Adipose tissue (tissue), 3 donors: ENCODE measurements around the gene FNDC3A. TPM values are rescaled to one million over a fixed set of nuclear protein-coding genes. Genes with fewer than 3 reads are reported as not detected.

Experiments
- H3K27ac ChIP-seq: one replicate; pipeline ENCODE4 v1.5.1; 2013; ENCODE audit warnings: low read depth, low read length
- WGBS, 3 donors: extraction: QIAGEN DNeasy Blood & Tissue Kit; methylation state at CpG; one replicate each; pipeline ENCODE4 v1.1.7; 2013; 5-methylcytosine and 5-hydroxymethylcytosine counted together
- polyA plus RNA-seq, 3 donors: library from polyadenylated mRNA; stranded (reverse); fragments of 200-250 nt; gene quantifications; one replicate each; pipeline ENCODE4 v1.2.3, GENCODE V29; 2013
- donor health status: healthy with polysubstance abuse.
- donor health status: Bipolar disorder and iron deficiency.
- donor health status: healthy.

Gene FNDC3A
- 10 to 100 TPM; 12.7 to 23.2 (median 20.7) TPM for polyA plus RNA-seq

- H3K27ac ChIP-seq, result peak within 1 kb of the TSS; percentile 98
- 0% methylated on average over 58 to 86 of the region's 86 CpGs for WGBS, 3 donors
Observed at GRCh38 chr13:48975856-48976575, at the start of gene FNDC3A. Gene FNDC3A, plus strand, starts transcription at chr13:48975912. Its CDS starts 30,279 bp downstream, at chr13:49006191.

GRCh38 chr13:48928757-48929430, 46.8 kb upstream of the FNDC3A start:
- WGBS, 3 donors, result 46 to 80% (median 78%) methylated on average over 5 of the region's 5 CpGs
- no peak overlapping the region for H3K27ac ChIP-seq

GRCh38 chr13:48930918-48931317, 44.8 kb upstream of the FNDC3A start:
- 37 to 64% (median 38%) methylated on average over 1 of the region's 1 CpG for WGBS, 3 donors

GRCh38 chr13:48938308-48938943, 37.3 kb upstream of the FNDC3A start:
- no peak overlapping the region for H3K27ac ChIP-seq

More at GRCh38 chr13:48930918-48931317, 44.8 kb upstream of the FNDC3A start:
- H3K27ac ChIP-seq, result no peak overlapping the region

- 73 to 98% (median 96%) methylated on average over 2 of the region's 2 CpGs for WGBS, 3 donors
- H3K27ac ChIP-seq, result no peak overlapping the region
Observed at GRCh38 chr13:48939728-48940127, 36.0 kb upstream of the FNDC3A start.

GRCh38 chr13:48942131-48942530, 33.6 kb upstream of the FNDC3A start:
- H3K27ac ChIP-seq, result no peak overlapping the region
- 52 to 67% (median 60%) methylated on average over 2 of the region's 2 CpGs for WGBS, 3 donors

- 71 to 85% (median 77%) methylated on average over 3 of the region's 3 CpGs for WGBS, 3 donors
- H3K27ac ChIP-seq, result no peak overlapping the region
Observed at GRCh38 chr13:48944221-48944620, 31.5 kb upstream of the FNDC3A start.

GRCh38 chr13:48945626-48946025, 30.1 kb upstream of the FNDC3A start:
- 78 to 96% (median 89%) methylated on average over 1 of the region's 1 CpG for WGBS, 3 donors

GRCh38 chr13:48946163-48946562, 29.5 kb upstream of the FNDC3A start:
- no peak overlapping the region for H3K27ac ChIP-seq
- 81 to 93% (median 86%) methylated on average over 2 of the region's 2 CpGs for WGBS, 3 donors

More at GRCh38 chr13:48945626-48946025, 30.1 kb upstream of the FNDC3A start:
- H3K27ac ChIP-seq, result no peak overlapping the region

- 48 to 59% (median 57%) methylated on average over 4 of the region's 4 CpGs for WGBS, 3 donors
- no peak overlapping the region for H3K27ac ChIP-seq
Observed at GRCh38 chr13:48949566-48950500, 25.9 kb upstream of the FNDC3A start.

- WGBS, 3 donors, result 69 to 85% (median 79%) methylated on average over 1 of the region's 1 CpG
- no peak overlapping the region for H3K27ac ChIP-seq
Observed at GRCh38 chr13:48950501-48950875, 25.2 kb upstream of the FNDC3A start.

- 56 to 81% (median 65%) methylated on average over 6 of the region's 6 CpGs for WGBS, 3 donors
- H3K27ac ChIP-seq, result no peak overlapping the region
Observed at GRCh38 chr13:48954081-48954480, 21.6 kb upstream of the FNDC3A start.

GRCh38 chr13:48955536-48955935, 20.2 kb upstream of the FNDC3A start:
- WGBS, 3 donors, result 30 to 95% (median 69%) methylated on average over 2 of the region's 2 CpGs
- no peak overlapping the region for H3K27ac ChIP-seq

GRCh38 chr13:48961379-48961778, 14.3 kb upstream of the FNDC3A start:
- no peak overlapping the region for H3K27ac ChIP-seq
- 82 to 91% (median 91%) methylated on average over 2 of the region's 2 CpGs for WGBS, 3 donors

GRCh38 chr13:48962281-48962680, 13.4 kb upstream of the FNDC3A start:
- WGBS, 3 donors, result 61 to 68% (median 67%) methylated on average over 4 of the region's 4 CpGs
- no peak overlapping the region for H3K27ac ChIP-seq

GRCh38 chr13:48965736-48966135, 10.0 kb upstream of the FNDC3A start:
- H3K27ac ChIP-seq, result no peak overlapping the region
- 69 to 76% (median 73%) methylated on average over 2 of the region's 2 CpGs for WGBS, 3 donors

- no peak overlapping the region for H3K27ac ChIP-seq
- 74 to 75% (median 74%) methylated on average over 1 of the region's 1 CpG for WGBS, 3 donors
Observed at GRCh38 chr13:48969685-48970084, 6.0 kb upstream of the FNDC3A start.

GRCh38 chr13:48973845-48974431, 1.8 kb upstream of the FNDC3A start:
- H3K27ac ChIP-seq, result no peak overlapping the region
- WGBS, 3 donors, result 93 to 100% (median 96%) methylated on average over 1 of the region's 1 CpG
